ENCODE results near the gene SLC10A7.

- TF ChIP-seq CTCF (IDR thresholded peaks at IDR 0.05 in 8 of 11, conservative IDR thresholded peaks at IDR 0.05 in 3 of 11) = no peak
- no peak for TF ChIP-seq POLR2A (IDR thresholded peaks at IDR 0.05)
These were observed 162.0 kb downstream of the SLC10A7 start for GRCh38 chr4:146359771-146360170.
